HepG2 (cell line): ENCODE measurements around the gene MRPL48. TPM values are rescaled to one million over a fixed set of nuclear protein-coding genes. Genes with fewer than 3 reads are reported as not detected.

ENCODE experiments used
- ATF4 ChIP-seq, 2 experiments: fragments of 450-650 bp in 1 of 2; sonication (generic) in 1 of 2; formaldehyde crosslinking; IDR thresholded peaks; 2 replicates each; pipeline versions ENCODE4 v1.5.0 to v1.8.0; 2020 to 2022; ENCODE audit warnings: mild to moderate bottlenecking in 1 of 2, missing genetic modification reagents in 1 of 2
- CC2D1A ChIP-seq: sonication (generic); formaldehyde crosslinking; IDR thresholded peaks from 2 replicates; pipeline ENCODE4 v1.8.1; 2023; ENCODE audit warnings: mild to moderate bottlenecking, missing genetic modification reagents
- FOXP1 ChIP-seq, 2 experiments: fragments of 450-650 bp in 1 of 2; IDR thresholded peaks; 2 replicates each; pipeline ENCODE4 v1.6.1; 2017 to 2018; ENCODE audit warnings: antibody characterized with exemption in 1 of 2
- GATA4 ChIP-seq: sonication (generic); IDR thresholded peaks from 2 replicates; pipeline ENCODE4 v1.6.1; 2016; ENCODE audit warnings: antibody characterized with exemption, low read depth, borderline replicate concordance
- ISX ChIP-seq: sonication (generic); formaldehyde crosslinking; conservative IDR thresholded peaks from 2 replicates; pipeline ENCODE4 v1.5.0; 2020; ENCODE audit warnings: missing genetic modification reagents
- JUN ChIP-seq: sonication (generic); formaldehyde crosslinking; IDR thresholded peaks from 2 replicates; pipeline ENCODE4 v1.4.0; 2020; ENCODE audit warnings: mild to moderate bottlenecking, missing genetic modification reagents
- MIXL1 ChIP-seq: IDR thresholded peaks from 2 replicates; pipeline ENCODE4 v1.6.1; 2016
- NBN ChIP-seq: fragments of 450-650 bp; conservative IDR thresholded peaks from 2 replicates; pipeline ENCODE4 v1.6.1; 2017
- NFYB ChIP-seq: sonication (generic); formaldehyde crosslinking; IDR thresholded peaks from 2 replicates; pipeline ENCODE4 v1.4.0; 2020; ENCODE audit warnings: missing genetic modification reagents
- SOX5 ChIP-seq: IDR thresholded peaks from 2 replicates; pipeline ENCODE4 v1.6.1; 2016; ENCODE audit warnings: borderline replicate concordance
- SP4 ChIP-seq: sonication (generic); formaldehyde crosslinking; IDR thresholded peaks from 2 replicates; pipeline ENCODE4 v1.8.1; 2023; ENCODE audit warnings: mild to moderate bottlenecking, missing genetic modification reagents
- TARDBP ChIP-seq: sonication (generic); formaldehyde crosslinking; IDR thresholded peaks from 2 replicates; pipeline ENCODE4 v1.8.0; 2022; ENCODE audit warnings: mild to moderate bottlenecking, missing genetic modification reagents
- TBX2 ChIP-seq: sonication (generic); formaldehyde crosslinking; IDR thresholded peaks from 2 replicates; pipeline ENCODE4 v1.5.0; 2020; ENCODE audit warnings: missing genetic modification reagents, mild to moderate bottlenecking, borderline replicate concordance
- THAP11 ChIP-seq: IDR thresholded peaks from 2 replicates; pipeline ENCODE4 v1.6.1; 2016; ENCODE audit warnings: missing biosample characterization, missing genetic modification reagents
- YEATS4 ChIP-seq: sonication (generic); formaldehyde crosslinking; IDR thresholded peaks from 2 replicates; pipeline ENCODE4 v1.4.0; 2020; ENCODE audit warnings: missing genetic modification reagents, borderline replicate concordance
- YY1 ChIP-seq: IDR thresholded peaks from 2 replicates; pipeline ENCODE4 v1.6.1; 2011; ENCODE audit warnings: low read length, low read depth, moderate library complexity, mild to moderate bottlenecking; ENCODE audit not compliant: insufficient read depth, insufficient replicate concordance
- ZFP82 ChIP-seq: sonication (generic); formaldehyde crosslinking; IDR thresholded peaks from 2 replicates; pipeline ENCODE4 v1.5.1; 2020; ENCODE audit warnings: mild to moderate bottlenecking, missing genetic modification reagents, borderline replicate concordance
- ZHX1 ChIP-seq: sonication (generic); formaldehyde crosslinking; IDR thresholded peaks from 2 replicates; pipeline ENCODE4 v1.8.1; 2022; ENCODE audit warnings: low read depth, mild to moderate bottlenecking, missing genetic modification reagents
- ZKSCAN1 ChIP-seq: fragments of 150-350 bp; IDR thresholded peaks from 2 replicates; pipeline ENCODE4 v1.6.1; 2014; ENCODE audit warnings: low read length
- ZNF362 ChIP-seq: sonication (generic); formaldehyde crosslinking; IDR thresholded peaks from 2 replicates; pipeline ENCODE4 v1.4.0; 2020; ENCODE audit warnings: missing genetic modification reagents, mild to moderate bottlenecking, borderline replicate concordance
- ZNF468 ChIP-seq: sonication (generic); formaldehyde crosslinking; IDR thresholded peaks from 2 replicates; pipeline ENCODE4 v1.8.0; 2022; ENCODE audit warnings: mild to moderate bottlenecking, moderate library complexity, missing genetic modification reagents
- polyA plus RNA-seq, 8 experiments: library from polyadenylated mRNA; depleted of rRNA in 3 of 8; stranded (reverse) in 7 of 8; unstranded in 1 of 8; fragments of >200 nt; fragmentation: Illumina TruSeq in 4 of 8; extraction: Trizol in 4 of 8; gene quantifications; 2 replicates each; pipeline versions ENCODE4 v1.2.1 to v1.2.3, GENCODE V29; 2011 to 2016; ENCODE audit warnings: low read depth in 4 of 8, missing spikeins in 1 of 8, mixed read lengths in 1 of 8; ENCODE audit not compliant: insufficient read depth in 1 of 8
- total RNA-seq, 5 experiments: library from RNA; depleted of rRNA; stranded (reverse); fragments of >200 nt; fragmentation: Illumina TruSeq; extraction: Trizol; gene quantifications; 2 replicates each; pipeline ENCODE4 v1.2.3, GENCODE V29; 2016; ENCODE audit warnings: low read depth in 1 of 5

The MRPL48 gene
- total and polyA plus RNA-seq, 2 of the 13 experiments (the other 11 are each of a cell fraction or from before 2014, with no cell fraction given): 61.2 to 67.9 TPM

GRCh38 chr11:73747762-73748161 is 39.9 kb upstream of the MRPL48 start (continued):
- TF ChIP-seq ZNF362 (CRISPR knock-in tag): no peak
- TF ChIP-seq GATA4: no peak
- 0 out of 2 replicates have a peak, but pooled peaks have one; percentile 26 for TF ChIP-seq MIXL1 (CRISPR knock-in tag)
- TF ChIP-seq TARDBP (CRISPR knock-in tag): no peak
- no peak for TF ChIP-seq JUN (CRISPR knock-in tag)
- no peak for TF ChIP-seq CC2D1A (CRISPR knock-in tag)
- TF ChIP-seq ZNF468 (CRISPR knock-in tag): no peak
- TF ChIP-seq TBX2 (CRISPR knock-in tag): no peak
- no peak for TF ChIP-seq YEATS4 (CRISPR knock-in tag)
- TF ChIP-seq ZHX1 (CRISPR knock-in tag): no peak
- no peak for TF ChIP-seq FOXP1 (IDR thresholded peaks at IDR 0.05)
- peak; percentile 46; the same call in 1 of the 2 replicates for TF ChIP-seq FOXP1 (CRISPR knock-in tag; IDR thresholded peaks at IDR 0.05)
- TF ChIP-seq YY1: no peak
- TF ChIP-seq ZKSCAN1: no peak
- TF ChIP-seq NBN: no peak
- TF ChIP-seq ISX (CRISPR knock-in tag): no peak
- no peak for TF ChIP-seq SOX5 (CRISPR knock-in tag)
- no peak for TF ChIP-seq NFYB
- TF ChIP-seq ZFP82 (CRISPR knock-in tag): no peak
- TF ChIP-seq THAP11: 0 out of 2 replicates have a peak, but pooled peaks have one; percentile 11
- TF ChIP-seq ATF4 (CRISPR knock-in tag; IDR thresholded peaks at IDR 0.05): peak in 1 of 2 experiments; percentile 86; a peak in 2 of 4 replicates
- no peak for TF ChIP-seq SP4
